ENCODE results near the gene SGSH.
"Not testable (repeated sequence)": the region's sequence is repeated elsewhere in the genome, so short reads cannot be mapped to it uniquely, and the experiment has no call there.

SGSH gene

DNA sequence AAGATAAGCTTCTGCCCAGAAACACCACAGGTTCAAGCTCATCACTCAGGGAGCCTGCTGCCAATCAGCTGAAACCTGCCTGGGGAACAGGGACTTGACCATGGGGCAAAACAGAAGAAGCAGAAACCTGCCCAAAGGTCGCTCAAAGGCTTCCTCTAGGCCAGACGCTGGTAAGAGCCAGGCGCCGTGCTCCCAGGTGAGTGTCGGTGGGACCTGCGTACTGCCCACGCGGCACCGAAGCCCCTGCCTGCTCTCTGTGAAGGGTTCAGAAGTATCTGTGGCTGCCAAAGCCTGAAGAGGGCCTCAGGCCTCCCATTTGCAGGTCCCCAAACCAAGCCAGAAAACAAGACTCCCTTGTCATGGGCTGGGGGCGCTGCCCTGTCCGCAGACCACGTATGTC lies 10.4 kb downstream of the SGSH start:
- no peak for DNase-seq

DNA sequence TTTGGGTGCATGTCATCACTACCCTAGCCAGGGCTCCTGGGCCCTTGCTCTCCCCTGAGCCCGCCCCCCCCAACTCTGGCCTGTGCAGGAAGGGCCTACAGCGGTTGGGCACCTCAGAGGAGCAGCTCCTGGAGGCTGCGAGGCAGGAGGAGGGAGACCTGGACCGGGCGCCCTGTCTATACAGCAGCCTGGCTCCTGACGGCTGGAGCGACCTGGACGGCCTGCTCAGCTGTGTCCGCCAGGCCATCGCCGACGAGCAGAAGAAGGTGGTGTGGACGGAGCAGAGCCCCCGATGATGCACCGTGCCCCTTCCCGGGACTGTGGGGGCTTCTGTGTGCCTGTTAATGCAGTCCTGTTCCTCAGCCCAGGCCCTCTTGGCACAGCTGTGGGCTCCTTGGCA lies 12.1 kb downstream of the SGSH start:
- DNase-seq, result no peak

DNA sequence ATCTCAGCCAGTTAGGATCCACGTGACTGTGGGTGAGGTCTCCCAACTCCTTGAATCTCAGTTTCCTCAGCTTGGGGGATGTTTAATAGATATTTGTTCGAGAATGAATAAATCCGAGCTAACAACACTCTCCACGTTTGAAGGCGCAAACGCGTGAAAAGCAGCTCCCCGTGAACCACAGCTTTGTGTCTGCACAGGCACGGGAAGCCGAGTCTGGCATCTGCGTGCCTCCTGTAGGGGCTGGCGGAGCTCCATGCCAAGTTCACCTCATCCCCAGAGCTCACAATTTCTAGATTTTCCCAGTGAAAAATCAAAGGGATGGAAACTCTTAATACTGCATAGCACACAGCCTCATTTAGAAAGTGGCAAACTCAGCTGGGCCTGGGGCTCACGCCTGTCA lies 14.3 kb downstream of the SGSH start:
- no peak for DNase-seq

DNA sequence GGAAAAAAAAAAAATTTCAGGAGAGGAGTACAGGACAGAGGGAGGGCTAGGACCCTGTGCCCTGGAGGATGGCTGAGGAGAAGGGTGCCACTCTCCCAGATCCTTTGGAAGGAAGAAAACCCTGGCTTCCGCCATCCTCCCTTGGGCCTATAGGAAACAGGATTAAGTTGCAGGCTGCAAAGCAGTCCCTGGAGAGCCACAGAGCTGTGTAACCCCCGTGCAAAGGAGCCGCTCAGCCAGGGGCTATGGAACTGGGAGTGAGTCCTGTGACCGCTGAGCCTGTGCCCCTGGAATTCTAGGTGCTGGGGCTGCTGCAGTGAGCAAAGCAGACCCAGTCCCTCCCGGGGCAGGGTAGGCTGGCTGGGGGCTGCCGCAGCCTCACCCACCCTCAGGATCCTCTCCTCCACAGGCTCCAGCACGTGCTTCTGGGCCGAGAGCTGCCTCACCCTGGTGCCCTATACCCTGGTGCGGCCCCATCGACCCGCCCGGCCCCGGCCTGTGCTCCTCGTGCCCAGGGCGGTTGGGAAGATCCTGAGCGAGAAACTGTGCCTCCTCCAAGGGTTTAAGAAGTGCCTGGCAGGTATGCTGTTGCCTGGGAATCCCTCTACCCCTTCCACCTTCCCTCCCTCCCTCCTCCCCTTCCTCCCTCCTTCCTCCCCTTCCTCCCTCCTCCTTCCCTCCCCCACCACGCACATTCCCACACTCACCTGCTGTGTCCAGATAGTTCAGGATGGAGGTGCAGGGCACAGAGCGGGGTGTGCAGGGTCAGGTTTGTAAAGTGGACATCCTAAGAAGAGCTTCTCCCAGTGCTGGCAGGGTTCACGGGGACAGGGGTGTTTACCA lies 15.3 kb downstream of the SGSH start:
- DNase-seq, result no peak

DNA sequence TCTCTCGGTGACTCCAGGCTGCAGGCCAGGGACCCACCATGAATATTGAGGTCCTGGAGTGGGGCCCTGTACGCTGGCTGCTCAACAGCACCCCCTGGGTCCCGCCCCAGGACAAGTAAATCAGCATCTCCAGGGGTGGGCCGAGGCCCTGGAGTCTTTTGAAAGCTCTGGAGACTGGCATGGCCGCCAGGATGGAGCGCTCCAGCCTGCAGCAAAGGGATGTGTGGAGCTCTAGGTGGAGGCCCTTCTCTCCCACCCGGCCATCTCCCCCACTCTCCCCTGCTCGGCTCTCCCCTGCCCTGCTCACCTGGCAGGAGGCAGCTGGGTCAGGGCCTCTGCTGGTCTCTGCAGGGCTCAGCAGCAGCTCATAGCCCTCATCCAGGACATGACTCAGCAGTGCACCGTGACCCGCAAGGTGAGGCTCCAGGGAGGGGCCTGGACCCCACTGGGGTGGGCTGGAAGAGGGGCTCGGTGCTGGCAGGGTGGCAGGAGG lies 16.6 kb downstream of the SGSH start:
- DNase-seq, result no peak

DNA sequence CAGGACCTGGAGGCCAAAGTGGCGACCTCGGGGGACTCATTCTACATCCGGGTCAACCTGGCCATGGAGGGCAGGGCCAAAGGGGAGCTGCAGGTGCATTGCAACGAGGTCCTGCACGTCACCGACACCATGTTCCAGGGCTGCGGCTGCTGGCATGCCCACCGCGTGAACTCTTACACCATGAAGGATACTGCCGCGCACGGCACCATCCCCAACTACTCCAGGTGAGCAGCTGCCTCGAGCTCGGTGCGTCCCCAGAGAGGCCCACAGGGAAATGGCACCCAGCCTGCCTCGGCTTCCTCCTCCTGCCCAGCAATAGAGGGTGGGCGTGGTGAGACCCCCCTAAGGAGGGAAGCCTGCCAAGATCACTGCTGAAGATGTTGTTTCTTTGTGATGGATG lies 17.9 kb downstream of the SGSH start:
- no peak for DNase-seq

DNA sequence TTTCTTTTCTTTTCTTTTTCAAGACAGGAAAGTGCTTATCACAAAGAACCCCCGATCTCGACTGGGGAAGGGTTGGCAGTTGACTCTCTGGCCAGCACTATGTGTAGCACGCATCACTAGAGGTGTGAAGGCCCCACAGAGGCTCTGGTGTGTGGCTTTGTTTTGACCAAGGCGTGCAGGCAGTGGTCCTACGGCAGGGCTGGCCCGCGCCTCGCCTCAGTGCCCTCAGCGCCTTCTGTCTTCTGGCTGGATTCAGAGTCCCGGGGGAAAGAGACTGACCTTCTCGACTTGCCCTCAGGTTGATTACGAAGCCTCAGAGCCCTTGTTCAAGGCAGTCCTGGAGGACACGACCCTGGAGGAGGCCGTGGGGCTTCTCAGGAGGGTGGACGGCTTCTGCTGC lies 18.7 kb downstream of the SGSH start:
- no peak for DNase-seq

DNA sequence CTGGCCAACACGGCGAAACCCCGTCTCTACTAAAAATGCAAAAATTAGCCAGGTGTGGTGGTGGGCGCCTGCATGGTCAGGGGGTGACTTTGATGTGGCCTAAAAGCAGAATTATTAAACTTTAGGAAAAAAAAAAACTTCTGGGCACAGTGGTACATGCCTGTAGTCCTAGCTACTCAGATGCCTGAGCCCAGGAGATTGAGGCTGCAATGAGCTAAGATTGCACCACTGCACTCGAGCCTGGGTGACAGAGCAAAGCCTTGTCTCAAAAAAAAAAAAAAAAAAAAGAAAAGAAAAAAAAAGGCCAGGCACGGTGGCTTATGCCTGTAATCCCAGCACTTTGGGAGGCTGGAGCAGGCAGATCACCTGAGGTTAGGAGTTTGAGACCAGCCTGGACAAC lies 20.8 kb downstream of the SGSH start:
- not testable (repeated sequence) for DNase-seq

DNA sequence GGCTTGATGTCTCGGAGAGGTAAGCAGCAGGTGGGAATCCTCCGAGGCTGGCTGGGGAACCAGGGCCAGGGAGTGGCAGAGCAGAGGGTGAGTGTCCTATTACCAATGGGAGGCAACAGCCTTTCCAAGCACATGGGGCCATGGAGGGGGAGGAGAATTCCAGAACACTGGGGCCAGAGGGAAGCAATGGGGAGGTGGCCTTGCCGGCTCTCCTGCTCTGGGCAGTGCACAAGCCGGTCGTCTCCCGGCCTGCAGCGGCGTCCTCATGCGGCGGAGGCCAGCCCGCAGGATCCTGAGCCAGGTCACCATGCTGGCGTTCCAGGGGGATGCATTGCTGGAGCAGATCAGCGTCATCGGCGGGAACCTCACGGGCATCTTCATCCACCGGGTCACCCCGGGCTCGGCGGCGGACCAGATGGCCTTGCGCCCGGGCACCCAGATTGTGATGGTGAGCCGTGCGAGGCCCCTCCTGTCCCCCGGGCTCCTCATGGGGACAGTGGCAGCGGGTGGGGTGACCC lies 21.9 kb downstream of the SGSH start:
- no peak for DNase-seq

DNA sequence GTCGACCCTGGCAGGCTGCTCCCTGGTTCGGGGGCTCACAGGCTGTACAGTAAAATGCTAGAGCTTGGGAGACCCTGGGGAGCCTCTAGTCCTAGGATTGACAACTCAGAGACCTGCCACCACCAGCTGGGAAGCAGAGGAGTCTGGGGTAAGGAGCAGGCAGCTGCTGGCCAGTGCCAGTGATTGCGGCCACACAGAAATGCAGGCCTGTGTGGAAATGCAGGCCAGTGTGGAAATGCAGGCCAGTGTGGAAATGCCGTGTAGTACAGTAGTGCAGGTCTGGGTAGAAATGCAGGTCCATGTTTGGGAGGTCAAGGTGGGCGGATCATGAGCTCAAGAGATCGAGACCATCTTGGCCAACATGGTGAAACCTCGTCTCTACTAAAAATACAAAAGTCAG lies 23.5 kb downstream of the SGSH start:
- no peak for DNase-seq

DNA sequence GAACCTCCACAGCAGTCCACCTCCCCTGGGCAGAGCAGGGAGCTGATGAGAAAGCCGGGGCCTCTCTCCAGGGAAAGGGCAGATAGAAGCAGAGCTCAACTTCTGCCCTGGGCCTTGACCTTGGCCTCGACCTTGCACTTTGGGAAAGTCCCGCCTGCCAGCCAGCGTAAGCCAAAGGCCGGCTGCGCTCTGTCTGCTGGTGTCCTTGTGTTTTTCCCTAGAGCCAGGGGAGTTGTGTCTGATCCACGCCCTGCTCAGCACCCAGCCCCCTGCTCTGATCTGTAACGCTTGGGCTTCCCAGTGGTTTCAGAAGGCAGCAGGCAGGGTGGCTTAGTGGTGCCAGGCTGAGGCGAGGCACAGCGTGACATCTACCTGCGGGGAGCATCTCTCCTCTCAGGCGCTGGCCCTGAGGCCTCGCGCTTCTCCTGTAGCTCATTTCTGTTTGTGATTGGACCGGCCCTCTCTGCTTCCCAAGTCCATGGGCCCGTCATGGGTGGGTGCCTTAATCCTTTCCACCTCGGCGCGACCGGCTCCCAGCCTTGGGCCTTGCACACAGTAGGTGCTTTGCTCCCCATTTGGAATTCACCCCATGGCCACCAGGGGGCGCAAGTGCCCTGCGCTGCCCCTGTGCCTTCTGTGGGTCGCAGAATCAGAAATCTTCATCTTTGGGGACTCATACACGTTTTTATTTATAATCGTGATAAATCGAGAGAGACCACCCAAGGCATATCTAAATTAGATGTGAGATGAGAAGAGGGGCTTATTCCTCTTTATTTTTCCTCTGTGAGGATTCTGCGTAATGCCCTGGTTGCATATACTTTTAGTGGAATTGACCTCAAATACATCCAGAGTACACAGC lies 24.2 kb downstream of the SGSH start:
- DNase-seq, result peak; percentile 31 to 48 (median 38)

DNA sequence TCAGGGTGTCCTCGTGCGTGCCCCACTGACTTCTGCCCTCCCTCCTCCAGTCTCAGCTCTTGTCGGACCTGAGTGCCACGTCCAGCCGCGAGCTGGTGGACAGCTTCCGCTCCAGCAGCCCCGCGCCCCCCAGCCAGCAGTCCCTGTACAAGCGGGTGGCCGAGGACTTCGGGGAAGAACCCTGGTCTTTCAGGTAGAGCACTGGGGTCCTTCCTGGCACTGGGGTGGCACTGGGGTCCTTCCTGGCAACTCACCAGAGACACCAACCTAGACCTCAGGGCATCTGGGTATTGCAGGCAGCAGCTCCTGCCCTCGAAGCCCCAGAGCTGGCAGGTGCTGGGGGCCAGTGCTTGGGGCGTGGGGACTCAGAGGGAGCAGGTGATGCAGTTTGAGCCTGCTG lies 25.0 kb downstream of the SGSH start:
- DNase-seq, result no peak

DNA sequence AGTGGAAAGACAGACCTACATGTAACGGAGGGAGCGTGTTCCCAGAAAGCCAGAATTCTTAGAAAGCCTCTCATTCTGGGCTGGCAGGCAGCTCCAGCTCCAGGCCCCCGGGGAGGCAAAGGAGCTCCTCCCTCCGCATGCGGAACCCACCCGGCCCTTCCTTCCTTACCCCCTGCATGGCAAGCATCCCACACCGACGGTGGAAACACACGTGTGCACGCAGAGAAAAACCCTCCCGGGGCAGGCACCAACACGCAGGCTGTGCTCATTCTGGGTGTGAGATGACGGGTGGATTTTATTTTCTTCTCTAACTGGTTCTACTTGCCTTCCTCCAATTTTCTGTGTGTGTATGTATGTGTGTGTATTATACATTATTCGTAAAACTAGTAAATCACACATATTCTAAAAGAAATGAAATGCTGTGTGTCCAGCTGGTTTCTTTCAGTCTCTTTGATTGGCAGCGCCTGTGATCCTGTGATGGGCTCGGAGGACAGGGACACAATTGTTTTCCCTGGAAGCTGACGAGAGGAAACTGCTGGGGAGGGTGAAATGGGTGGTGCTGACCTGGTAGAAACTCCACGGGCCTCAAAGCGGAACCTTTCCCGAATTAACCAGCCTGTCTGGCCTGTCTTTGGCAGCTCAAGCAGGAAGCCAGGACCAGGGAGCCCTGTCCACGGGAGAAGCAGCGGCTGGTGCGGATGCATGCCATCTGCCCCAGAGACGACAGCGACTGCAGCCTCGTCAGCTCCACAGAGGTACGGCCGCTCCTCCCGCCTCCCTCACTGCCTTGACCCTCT lies 28.1 kb downstream of the SGSH start:
- no peak for DNase-seq

DNA sequence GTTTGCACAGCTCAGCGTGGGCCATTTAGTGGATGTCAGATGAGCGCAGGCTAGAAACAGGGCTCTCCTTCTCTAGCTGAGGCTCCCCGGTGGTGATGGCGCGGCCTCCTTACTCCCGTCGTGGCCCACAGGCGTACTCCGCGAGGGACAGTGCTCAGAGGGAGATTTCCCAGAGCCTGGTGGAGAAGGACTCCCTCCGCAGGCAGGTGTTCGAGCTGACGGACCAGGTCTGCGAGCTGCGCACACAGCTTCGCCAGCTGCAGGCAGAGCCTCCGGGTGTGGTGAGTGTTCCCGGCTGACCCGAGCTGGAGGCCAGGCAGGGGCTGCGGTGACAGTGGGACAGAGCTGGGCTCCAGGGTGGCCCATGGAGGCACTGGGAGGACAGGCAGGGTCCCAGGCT lies 28.9 kb downstream of the SGSH start:
- no peak for DNase-seq

DNA sequence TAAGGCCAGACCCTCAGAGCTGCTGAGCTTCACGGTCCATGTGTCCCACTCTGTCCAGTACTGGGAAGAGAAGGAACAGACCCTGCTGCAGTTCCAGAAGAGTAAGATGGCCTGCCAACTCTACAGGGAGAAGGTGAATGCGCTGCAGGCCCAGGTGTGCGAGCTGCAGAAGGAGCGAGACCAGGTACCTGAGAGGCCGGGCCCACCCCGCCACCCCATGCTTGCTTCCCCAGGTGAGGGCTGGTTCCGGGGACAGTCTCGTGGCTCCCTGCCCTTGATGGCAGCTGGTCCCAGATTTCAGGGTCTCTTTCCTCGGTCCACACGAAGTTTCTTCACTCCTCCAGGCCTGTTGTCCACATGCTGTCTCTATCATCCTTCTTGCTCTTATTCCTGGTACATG lies 29.4 kb downstream of the SGSH start:
- no peak for DNase-seq

DNA sequence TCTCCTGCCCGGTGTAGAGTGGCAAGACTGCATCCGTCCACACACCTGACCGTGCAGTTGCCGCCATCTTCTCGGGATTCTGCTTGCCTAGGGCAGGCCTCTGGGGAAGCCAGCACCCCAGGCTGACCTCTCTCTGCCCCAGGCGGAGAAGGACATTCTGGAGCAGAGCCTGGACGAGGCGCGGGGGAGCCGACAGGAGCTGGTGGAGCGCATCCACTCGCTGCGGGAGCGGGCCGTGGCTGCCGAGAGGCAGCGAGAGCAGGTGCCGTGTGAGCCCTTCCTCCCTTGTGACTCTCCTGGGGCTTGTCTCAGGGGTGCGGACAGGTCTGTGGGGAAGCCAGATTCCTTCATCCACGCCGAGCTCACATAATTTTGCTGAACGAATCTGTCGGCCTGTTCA lies 30.5 kb downstream of the SGSH start:
- no peak for DNase-seq

DNA sequence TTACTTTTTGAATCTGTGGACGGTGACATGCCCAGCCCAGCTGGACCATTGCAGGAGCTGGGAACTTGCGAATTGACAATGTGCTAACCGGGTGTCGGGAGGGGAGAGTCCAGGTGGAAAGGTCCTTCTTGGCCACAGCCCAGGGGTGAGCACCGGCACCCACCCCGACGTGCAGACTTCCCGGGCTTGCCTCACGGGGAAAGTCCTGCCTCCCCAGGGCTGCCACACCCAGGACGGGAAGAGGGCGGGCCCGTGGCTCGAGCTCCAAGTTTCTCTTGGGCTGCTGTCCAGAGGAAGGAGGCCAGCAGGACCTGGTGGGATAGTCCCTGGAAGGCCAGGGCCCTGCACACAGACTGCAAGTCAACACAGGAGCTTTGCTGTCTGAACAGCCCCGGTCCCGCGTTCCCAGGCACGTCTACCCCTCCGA lies 32.6 kb downstream of the SGSH start:
- no peak for DNase-seq

DNA sequence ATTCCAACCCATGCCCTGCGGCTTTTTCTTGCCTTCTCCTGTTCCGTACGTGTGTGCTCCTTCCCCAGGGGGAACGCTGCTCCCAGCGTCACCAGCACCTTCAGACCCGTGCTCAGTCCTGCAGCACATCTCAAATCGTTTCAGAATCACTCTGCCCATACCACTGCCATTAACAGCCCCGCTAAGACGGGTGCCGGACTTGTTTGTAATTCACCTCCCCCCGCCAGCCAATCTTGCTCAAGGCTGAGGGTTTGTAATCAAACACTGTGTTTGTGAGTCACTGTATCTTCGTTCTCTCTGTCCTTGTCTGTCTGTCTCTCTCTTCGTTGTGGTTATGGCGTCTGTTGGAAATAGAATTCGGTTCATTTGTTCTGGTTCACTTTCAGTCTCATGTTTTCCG lies 33.0 kb downstream of the SGSH start:
- DNase-seq, result no peak

DNA sequence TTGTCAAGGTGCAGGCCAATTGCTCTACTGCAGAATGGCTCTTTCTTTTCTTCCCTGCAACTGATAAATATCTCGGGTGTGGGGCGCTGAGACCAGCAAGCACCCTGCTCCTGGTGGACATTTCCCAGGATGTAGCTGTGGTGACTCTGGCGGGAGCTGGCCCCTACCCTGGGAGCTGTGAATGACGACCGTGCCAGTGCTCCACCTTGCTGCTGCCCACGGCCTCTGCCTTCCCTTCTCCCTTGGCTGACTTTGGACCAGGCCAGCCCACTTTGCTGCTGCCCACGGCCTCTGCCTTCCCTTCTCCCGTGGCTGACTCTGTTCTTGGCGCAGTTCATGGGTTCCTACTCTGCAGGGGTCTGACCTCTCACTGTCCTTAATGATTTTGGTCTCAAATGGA lies 34.2 kb downstream of the SGSH start:
- no peak for DNase-seq

DNA sequence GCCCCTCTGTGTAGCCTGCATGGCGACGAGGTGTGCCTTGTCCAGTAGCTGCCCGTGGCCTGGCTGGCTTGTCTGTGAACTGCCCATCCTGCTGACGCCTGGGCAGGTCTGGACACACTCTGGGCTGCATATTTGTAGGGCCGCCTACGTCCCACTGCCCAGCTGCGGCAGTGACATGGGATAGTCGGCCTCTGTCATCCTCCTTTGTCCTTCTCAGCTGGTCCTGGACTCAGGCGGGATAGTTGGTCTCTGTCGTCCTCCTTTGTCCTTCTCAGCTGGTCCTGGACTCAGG lies 35.8 kb downstream of the SGSH start:
- no peak for DNase-seq

DNA sequence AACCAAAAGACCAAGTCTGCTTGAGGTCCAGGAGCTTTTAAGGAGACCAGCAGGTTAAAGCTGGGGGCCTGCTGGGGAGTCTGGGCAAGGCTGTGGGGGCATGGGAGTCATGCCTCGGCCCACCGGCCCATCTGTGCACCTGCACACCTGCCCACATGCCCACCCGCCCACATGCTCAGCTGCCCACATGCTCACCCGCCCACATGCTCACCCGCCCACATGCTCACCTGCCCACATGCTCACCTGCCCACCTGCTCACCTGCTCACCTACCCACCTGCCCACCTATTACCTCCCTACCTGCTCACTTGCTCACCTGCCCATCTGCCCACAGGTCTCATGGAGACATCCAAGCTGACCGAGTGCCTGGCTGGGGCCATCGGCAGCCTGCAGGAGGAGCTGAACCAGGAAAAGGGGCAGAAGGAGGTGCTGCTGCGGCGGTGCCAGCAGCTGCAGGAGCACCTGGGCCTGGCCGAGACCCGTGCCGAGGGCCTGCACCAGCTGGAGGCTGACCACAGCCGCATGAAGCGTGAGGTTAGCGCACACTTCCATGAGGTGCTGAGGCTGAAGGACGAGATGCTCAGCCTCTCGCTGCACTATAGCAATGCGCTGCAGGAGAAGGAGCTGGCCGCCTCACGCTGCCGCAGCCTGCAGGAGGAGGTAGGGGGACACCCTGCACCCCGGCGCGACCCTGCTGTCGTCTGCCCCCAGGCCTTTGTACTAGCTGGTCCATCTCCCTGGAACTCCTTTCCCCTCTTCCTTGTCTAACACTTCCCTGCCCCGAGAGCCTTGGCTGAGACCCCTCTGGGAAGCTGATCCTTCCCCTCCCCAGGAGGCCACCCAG lies 36.3 kb downstream of the SGSH start:
- DNase-seq, result no peak

DNA sequence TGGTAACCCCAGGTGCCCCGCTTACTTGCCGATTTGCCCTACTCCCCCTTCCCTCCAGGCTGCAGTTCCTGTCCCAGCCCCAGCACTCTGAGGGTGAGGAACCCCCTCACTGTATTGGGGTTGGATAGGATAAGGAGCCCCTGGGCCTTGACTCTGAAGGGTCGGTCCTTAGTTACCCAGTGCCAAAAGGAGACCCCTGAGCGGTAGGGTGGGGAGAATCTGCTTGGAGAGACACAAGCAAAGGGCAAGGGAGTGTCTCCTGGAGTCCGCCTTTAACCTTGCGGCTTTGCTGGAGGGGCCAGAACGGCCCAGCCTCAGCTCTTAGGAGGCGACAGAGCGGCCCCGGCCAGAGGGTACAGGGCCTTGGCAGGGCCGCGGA lies 37.3 kb downstream of the SGSH start:
- DNase-seq, result no peak

Measured in activated CD4-positive, CD25-positive, alpha-beta regulatory T cell (primary cell).